Urothelium cell line (cell line): ENCODE data around the gene SNAPIN.

ENCODE experiments used
- DNase-seq: peaks from one replicate; pipeline ENCODE4 v3.0.0; 2011; ENCODE audit warnings: low spot score, mixed read lengths
- FAIRE-seq: peaks from 2 replicates; lab custom pipeline; 2011; peaks lifted over from hg19 to GRCh38; lab: Jason Lieb, UNC

The SNAPIN gene

GRCh38 chr1:153673511-153673910 lies 15.0 kb downstream of the SNAPIN start:
- DNase-seq = no peak
- no peak for FAIRE-seq

GRCh38 chr1:153677718-153678518 lies 19.4 kb downstream of the SNAPIN start:
- peak; percentile 87 for FAIRE-seq
- peak; percentile 70 for DNase-seq

- DNase-seq (no peak), FAIRE-seq (no peak)
These were observed 20.2 kb downstream of the SNAPIN start, which contains the start of gene NPR1 for GRCh38 chr1:153678519-153679336. Gene NPR1, plus strand, starts transcription at chr1:153678688. Its CDS starts 421 bp downstream, at chr1:153679109.

GRCh38 chr1:153679337-153680119 lies 21.0 kb downstream of the SNAPIN start:
- FAIRE-seq = no peak

GRCh38 chr1:153680120-153680403 lies 21.6 kb downstream of the SNAPIN start:
- FAIRE-seq (no peak), DNase-seq (no peak)

More at GRCh38 chr1:153679337-153680119, 21.0 kb downstream of the SNAPIN start:
- no peak for DNase-seq

GRCh38 chr1:153682730-153683129 lies 24.2 kb downstream of the SNAPIN start:
- FAIRE-seq = no peak
- no peak for DNase-seq

GRCh38 chr1:153683854-153684253 lies 25.4 kb downstream of the SNAPIN start:
- DNase-seq = no peak

GRCh38 chr1:153684892-153685291 lies 26.4 kb downstream of the SNAPIN start:
- DNase-seq (no peak), FAIRE-seq (no peak)

More at GRCh38 chr1:153683854-153684253, 25.4 kb downstream of the SNAPIN start:
- FAIRE-seq = no peak

- DNase-seq (no peak), FAIRE-seq (no peak)
These were observed 27.2 kb downstream of the SNAPIN start for GRCh38 chr1:153685544-153686340.

GRCh38 chr1:153687346-153688125 lies 29.0 kb downstream of the SNAPIN start:
- no peak for DNase-seq

GRCh38 chr1:153688276-153688675 lies 29.8 kb downstream of the SNAPIN start:
- FAIRE-seq (no peak), DNase-seq (no peak)

More at GRCh38 chr1:153687346-153688125, 29.0 kb downstream of the SNAPIN start:
- FAIRE-seq = no peak

- FAIRE-seq (no peak), DNase-seq (no peak)
These were observed 30.3 kb downstream of the SNAPIN start for GRCh38 chr1:153688736-153689328.

GRCh38 chr1:153693466-153693865 lies 35.0 kb downstream of the SNAPIN start:
- DNase-seq = no peak
- no peak for FAIRE-seq

GRCh38 chr1:153696741-153697140 lies 38.2 kb downstream of the SNAPIN start:
- DNase-seq (no peak), FAIRE-seq (no peak)

- no peak for FAIRE-seq
- DNase-seq = peak; percentile 84
These were observed 38.9 kb downstream of the SNAPIN start for GRCh38 chr1:153697191-153698019.

- DNase-seq = no peak
- FAIRE-seq = no peak
These were observed 39.8 kb downstream of the SNAPIN start for GRCh38 chr1:153698020-153698922.
